HG02571 (cell line): ENCODE measurements around the gene FHIP1B.
A peak's percentile ranks its signal among the peaks of the same experiment; 100 is the strongest.
"Not testable (repeated sequence)": the region's sequence is repeated elsewhere in the genome, so short reads cannot be mapped to it uniquely, and the experiment has no call there.

Source experiments
- ATAC-seq: cut with Tn5 transposase; IDR thresholded peaks from one replicate; pipeline ENCODE4 v1.9.1; 2021; ENCODE audit warnings: mild to moderate bottlenecking, moderate library complexity; ENCODE audit not compliant: unreplicated experiment

FHIP1B gene

DNA sequence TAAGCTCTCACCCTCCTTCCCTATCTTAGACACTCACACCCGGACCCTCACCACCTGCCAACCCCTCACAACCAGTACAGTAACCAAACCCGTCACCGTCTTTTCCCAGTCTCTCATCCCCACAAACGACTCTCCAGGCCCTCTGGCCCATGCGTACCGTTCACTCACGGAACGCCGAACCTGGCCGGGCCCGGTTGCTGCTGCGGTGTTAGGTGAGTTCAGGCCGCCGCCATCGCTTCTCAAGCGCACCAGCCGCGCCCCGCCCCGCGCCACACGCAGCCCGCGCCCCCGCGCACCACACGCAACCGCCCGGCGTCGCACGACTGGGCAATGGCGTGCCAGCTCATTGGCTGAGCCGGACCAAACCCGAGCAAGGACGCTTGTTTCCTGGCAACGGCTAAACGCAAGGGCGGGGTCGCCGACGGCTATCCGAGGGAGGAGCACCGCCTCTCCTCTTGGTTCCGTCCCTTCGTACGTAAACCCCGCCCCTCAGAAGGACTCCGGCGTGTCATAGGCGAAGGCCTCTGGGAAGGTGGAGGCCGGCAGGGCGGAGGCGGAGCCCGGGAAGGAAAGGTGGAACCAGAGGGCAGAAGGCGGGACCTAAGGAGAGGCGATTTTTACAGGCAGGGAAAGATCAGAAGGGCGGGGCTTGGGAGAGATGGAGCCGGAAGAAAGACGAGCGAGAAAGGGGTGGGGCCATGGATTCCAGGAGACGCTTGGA is at the start of gene FHIP1B:
Gene FHIP1B (minus strand): TSS at position 250 of the 721 bp plus-strand sequence. CDS start 10,120 bp downstream, outside the sequence.
- peak; percentile 94 for ATAC-seq

DNA sequence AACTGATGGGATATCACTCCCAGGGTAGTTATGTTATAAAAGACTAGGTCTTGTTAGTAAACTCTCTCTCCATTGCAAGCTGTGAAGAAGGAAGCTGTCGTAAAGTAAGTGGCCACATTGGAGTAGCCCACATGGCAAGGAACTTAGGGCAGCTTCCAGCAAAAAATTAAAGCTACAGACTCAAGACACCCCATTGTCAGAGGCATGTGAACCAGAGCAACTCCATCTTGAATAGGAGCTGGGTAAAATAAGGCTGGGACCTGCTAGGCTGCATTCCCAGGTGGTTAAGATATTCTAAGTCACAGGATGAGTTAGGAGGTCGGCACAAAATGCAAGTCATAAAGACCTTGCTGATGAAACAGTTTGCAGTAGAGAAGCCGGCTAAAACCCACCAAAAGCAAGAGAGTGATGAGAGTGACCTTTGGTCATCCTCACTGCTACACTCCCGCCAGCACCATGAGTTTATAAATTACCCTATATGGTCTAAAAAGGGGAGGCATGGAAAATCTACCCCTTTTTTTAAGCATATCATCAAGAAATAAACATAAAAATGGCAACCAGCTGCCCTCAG is 49.1 kb upstream of the FHIP1B start:
- ATAC-seq: no peak

DNA sequence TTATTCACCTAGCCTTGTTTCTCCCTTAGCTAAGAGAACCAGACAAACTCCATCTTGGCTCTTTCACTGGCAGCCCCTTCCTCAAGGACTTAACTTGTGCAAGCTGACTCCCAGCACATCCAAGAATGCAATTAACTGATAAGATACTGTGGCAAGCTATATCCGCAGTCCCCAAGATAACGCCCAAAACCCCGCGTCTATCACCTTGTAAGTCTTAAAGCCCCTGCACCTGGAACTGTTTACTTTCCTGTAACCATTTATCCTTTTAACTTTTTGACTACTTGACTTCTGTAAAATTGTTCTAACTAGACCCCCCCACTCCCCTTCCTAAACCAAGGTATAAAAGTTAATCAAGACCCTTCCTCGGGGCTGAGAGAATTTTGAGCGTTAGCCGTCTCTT is 46.4 kb upstream of the FHIP1B start:
- not testable (repeated sequence) for ATAC-seq

DNA sequence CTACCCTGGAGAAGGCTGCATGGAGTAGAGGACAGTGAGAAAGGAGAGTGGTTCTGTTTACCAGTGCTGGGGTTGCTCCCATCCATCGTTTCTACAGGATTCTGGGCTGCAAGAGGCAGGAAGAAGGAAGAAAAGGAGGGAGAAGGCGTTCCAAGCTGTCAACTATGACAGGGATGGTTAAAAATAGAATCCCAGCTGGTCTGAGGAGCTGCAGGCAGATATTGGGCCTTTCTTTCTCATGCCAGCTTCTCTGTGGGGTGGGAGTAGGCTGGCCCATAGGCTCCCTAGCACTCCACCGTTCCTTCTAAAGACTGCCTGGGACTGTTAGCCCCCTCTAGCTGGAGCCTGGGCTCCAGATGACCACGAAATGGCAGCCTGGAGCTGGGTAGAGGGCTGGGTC is 38.8 kb upstream of the FHIP1B start:
- ATAC-seq: no peak

DNA sequence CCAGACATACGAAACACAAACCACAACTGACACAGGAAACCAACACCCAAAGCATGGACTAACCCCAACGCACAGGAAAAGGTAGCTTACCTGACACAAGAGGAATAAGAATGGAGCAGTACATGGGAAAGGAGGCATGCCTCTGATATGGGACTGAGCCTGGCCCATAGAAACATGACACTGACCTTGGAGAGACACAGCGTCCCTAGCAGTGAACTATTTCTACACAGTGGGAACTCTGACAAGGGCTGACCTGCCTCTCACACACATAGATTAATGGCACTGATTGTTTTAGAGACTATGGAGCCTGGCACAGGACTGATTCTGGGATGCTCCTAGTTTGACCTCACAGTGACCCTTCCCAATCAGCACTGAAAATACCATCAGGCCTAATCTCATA is 37.2 kb upstream of the FHIP1B start:
- ATAC-seq: no peak

DNA sequence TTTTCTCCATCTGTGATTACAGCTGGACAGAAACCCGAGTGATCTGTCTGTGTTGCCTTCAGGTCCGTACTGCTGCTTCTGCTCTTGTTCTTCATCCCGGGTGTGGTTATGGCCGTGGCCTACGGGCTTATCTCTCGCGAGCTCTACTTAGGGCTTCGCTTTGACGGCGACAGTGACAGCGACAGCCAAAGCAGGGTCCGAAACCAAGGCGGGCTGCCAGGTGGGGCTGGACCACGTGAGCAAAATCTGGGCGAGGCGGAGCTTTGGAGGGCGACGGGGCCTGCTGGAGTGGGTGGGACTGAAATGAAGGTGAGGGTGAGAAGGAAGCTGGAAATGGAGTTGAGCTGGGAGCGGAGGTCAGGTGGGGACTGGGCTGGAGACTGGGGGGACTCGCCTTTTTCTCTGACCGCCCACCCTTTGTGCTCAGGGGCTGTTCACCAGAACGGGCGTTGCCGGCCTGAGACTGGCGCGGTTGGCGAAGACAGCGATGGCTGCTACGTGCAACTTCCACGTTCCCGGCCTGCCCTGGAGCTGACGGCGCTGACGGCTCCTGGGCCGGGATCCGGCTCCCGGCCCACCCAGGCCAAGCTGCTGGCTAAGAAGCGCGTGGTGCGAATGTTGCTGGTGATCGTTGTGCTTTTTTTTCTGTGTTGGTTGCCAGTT is 36.3 kb upstream of the FHIP1B start:
- no peak for ATAC-seq

- ATAC-seq: no peak
These were observed 35.6 kb upstream of the FHIP1B start for GRCh38 chr11:6269994-6270393.

GRCh38 chr11:6268820-6269219 is 34.4 kb upstream of the FHIP1B start:
- no peak for ATAC-seq

- no peak for ATAC-seq
These were observed 29.2 kb upstream of the FHIP1B start for GRCh38 chr11:6263662-6264061.

GRCh38 chr11:6260207-6260726 is 25.8 kb upstream of the FHIP1B start:
- no peak for ATAC-seq

GRCh38 chr11:6258571-6259081 is 24.2 kb upstream of the FHIP1B start:
- ATAC-seq: no peak

GRCh38 chr11:6258141-6258540 is 23.7 kb upstream of the FHIP1B start:
- no peak for ATAC-seq

DNA sequence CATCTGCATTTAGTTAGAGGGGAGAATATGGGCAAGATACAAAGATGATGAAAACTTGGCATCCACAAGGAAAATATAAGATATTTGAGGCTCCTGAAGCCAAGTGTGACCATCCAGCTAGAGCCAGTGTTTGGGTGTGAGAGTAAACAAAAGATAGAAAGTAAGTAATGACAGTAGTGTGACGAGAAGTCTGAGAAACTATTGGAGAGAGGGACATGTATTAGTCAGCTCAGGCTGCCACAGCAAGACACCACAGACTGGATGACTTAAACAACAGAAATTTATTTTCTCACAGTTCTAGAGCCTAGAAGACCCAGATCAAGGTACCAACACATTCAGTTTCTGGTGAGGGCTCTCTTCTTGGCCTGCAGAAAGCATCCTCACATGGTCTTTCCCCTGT is 18.8 kb upstream of the FHIP1B start:
- no peak for ATAC-seq

DNA sequence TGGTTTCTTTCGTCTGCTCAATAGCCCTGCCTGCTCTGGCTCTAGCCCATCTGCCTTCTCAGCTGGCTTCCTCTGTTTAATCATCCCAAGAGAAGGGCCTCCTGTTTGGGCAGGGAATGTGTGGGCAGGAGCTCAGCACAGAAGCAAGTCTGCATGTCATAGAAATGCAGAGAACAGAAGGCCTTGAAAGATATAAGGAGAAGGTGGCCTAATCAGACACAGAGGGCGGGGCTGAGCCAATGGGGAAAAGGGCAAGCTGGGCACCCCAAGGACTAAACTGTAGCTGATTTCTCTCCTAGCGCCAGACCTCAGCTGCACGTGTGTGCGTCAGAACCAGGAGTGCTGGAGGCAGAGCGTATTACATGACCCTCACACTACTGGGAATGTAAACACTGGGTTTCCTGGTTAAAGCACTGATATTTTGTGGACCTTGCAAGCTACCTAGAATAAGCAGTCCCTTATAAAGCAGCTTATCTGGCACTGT is 17.6 kb upstream of the FHIP1B start:
- no peak for ATAC-seq

GRCh38 chr11:6251120-6251733 is 16.8 kb upstream of the FHIP1B start:
- ATAC-seq: no peak

DNA sequence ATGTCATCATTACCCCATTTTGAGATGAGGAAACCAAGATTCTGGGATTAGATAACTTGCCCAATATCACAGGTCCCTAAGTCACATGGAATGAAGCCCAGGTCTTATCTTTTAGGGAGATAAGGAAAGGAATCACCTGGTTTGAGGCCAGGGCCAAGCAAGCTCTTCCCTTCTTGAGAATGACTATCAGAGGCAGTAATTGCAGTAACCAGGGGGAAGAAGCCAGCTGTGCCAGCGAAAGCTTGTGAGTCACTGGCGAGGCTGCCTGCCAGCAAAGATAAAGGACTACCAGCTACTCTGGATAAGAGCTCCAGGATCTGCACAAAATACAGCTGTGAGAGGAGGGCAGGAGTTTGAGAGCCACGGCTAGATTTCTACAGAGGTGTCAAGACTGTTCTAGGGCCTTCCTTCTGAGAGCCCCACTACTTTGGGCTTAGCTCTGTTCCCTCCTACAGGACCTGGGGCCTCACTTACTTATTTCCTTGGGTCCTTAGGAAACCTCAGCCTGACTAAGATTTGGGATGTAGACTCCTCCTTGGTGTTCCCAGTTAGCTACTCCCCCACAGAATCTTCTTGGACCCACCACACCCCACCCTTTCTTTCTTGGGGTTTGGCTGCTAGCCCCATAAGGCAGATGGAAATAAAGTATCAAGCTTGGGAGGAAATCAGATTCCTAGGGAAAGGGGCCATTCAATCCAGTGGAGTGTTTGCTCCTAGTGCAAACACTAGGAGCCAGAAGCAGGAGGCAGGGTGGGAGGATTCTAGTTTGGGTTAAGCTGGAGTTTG is 15.5 kb upstream of the FHIP1B start:
- ATAC-seq: no peak

DNA sequence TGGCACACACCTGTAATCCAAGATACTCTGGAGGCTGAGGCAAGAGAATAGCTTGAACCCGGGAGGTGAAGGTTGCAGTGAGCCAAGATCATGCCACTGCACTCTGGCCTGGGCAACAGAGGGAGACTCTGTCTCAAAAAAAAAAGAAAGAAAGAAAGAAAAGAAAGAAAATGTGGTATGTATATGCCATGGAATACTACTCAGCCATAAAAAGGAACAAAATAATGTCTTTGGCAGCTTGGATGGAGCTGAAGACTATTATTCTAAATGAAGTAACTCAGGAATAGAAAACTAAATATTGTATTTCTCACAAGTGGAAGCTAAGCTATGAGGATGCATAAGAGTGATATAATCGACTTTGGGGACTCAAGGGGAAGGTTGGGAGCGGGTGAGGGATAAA is 14.5 kb upstream of the FHIP1B start:
- ATAC-seq: not testable (repeated sequence)

- no peak for ATAC-seq
These were observed 13.8 kb upstream of the FHIP1B start for GRCh38 chr11:6248248-6248647.

DNA sequence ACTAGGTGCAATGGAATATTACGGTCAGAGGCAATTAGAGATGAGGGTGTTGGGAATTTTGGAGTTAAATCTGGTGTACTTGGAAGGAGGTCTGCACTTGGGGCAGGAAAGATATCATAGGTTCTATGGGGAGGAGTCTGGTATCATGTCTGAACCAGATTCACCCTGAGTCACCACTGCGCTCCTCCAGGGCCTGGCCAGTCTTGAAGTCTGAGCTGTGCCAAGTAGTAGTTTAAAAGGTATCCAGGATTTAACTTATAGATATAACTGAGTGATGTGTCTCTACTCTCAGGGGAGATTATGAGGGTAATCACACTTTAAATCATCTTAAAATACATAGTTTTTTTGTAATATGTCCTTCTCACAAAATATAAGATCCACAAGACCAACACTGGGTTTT is 11.1 kb upstream of the FHIP1B start:
- no peak for ATAC-seq

GRCh38 chr11:6241316-6241715 is 6.9 kb upstream of the FHIP1B start:
- no peak for ATAC-seq
